Measurements from ENCODE around the gene DNAJC4. TPM values are rescaled to one million over a fixed set of nuclear protein-coding genes. Genes with fewer than 3 reads are reported as not detected.

The DNAJC4 gene
- total RNA-seq, 1 donor from 2014 or later, result 39.1 TPM

- Mint-ChIP-seq H3K9me3 (ENCODE audit: low read depth) (no peaks in the 10 kb centered on the region), H3K4me3 (ENCODE audit: low read depth) (no peak overlapping the region), H3K27ac (no peak overlapping the region)
Observed at GRCh38 chr11:64198511-64198910, 31.8 kb upstream of the DNAJC4 start.

GRCh38 chr11:64201543-64201942 lies 28.8 kb upstream of the DNAJC4 start:
- H3K27ac Mint-ChIP-seq, result no peak overlapping the region

More at GRCh38 chr11:64198511-64198910, 31.8 kb upstream of the DNAJC4 start:
- no peak for TF ChIP-seq CTCF (IDR thresholded peaks at IDR 0.05; ENCODE audit: unreplicated experiment)
- peaks cover 42% of the 10 kb centered on the region for H3K36me3 Mint-ChIP-seq (ENCODE audit: insufficient read depth)
- no peaks in the 10 kb centered on the region for H3K4me1 Mint-ChIP-seq (ENCODE audit: low read depth)
- H3K27me3 Mint-ChIP-seq, result no peaks in the 10 kb centered on the region
- no peak for DNase-seq (ENCODE audit: low spot score, unreplicated experiment)

GRCh38 chr11:64202992-64203391 lies 27.4 kb upstream of the DNAJC4 start:
- TF ChIP-seq CTCF (IDR thresholded peaks at IDR 0.05; ENCODE audit: unreplicated experiment), result no peak
- Mint-ChIP-seq H3K27ac (no peak overlapping the region), H3K4me3 (ENCODE audit: low read depth) (no peak overlapping the region), H3K9me3 (ENCODE audit: low read depth) (no peaks in the 10 kb centered on the region), H3K4me1 (ENCODE audit: low read depth) (no peaks in the 10 kb centered on the region), H3K36me3 (ENCODE audit: insufficient read depth) (peaks cover 26% of the 10 kb centered on the region), H3K27me3 (no peaks in the 10 kb centered on the region)
- no peak for DNase-seq (ENCODE audit: low spot score, unreplicated experiment)

More at GRCh38 chr11:64201543-64201942, 28.8 kb upstream of the DNAJC4 start:
- Mint-ChIP-seq H3K4me1 (ENCODE audit: low read depth) (no peaks in the 10 kb centered on the region), H3K9me3 (ENCODE audit: low read depth) (no peaks in the 10 kb centered on the region), H3K27me3 (no peaks in the 10 kb centered on the region), H3K4me3 (ENCODE audit: low read depth) (no peak overlapping the region), H3K36me3 (ENCODE audit: insufficient read depth) (peaks cover 32% of the 10 kb centered on the region)
- no peak for TF ChIP-seq CTCF (IDR thresholded peaks at IDR 0.05; ENCODE audit: unreplicated experiment)
- no peak for DNase-seq (ENCODE audit: low spot score, unreplicated experiment)

GRCh38 chr11:64203421-64204079 lies 26.8 kb upstream of the DNAJC4 start:
- Mint-ChIP-seq H3K27ac (no peak overlapping the region), H3K9me3 (ENCODE audit: low read depth) (no peaks in the 10 kb centered on the region), H3K4me3 (ENCODE audit: low read depth) (no peak overlapping the region), H3K27me3 (no peaks in the 10 kb centered on the region), H3K4me1 (ENCODE audit: low read depth) (no peaks in the 10 kb centered on the region), H3K36me3 (ENCODE audit: insufficient read depth) (peaks cover 26% of the 10 kb centered on the region)
- no peak for TF ChIP-seq CTCF (IDR thresholded peaks at IDR 0.05; ENCODE audit: unreplicated experiment)
- DNase-seq (ENCODE audit: low spot score, unreplicated experiment), result no peak

GRCh38 chr11:64204080-64204440 lies 26.3 kb upstream of the DNAJC4 start:
- DNase-seq (ENCODE audit: low spot score, unreplicated experiment), result no peak
- Mint-ChIP-seq H3K4me1 (ENCODE audit: low read depth) (no peaks in the 10 kb centered on the region), H3K27me3 (no peaks in the 10 kb centered on the region), H3K4me3 (ENCODE audit: low read depth) (no peak overlapping the region), H3K9me3 (ENCODE audit: low read depth) (no peaks in the 10 kb centered on the region), H3K27ac (no peak overlapping the region), H3K36me3 (ENCODE audit: insufficient read depth) (peaks cover 26% of the 10 kb centered on the region)
- TF ChIP-seq CTCF (IDR thresholded peaks at IDR 0.05; ENCODE audit: unreplicated experiment), result no peak

All from progenitor cell of endocrine pancreas (in vitro differentiated cells).